ENCODE measurements around the gene KIF3B. TPM values are rescaled to one million over a fixed set of nuclear protein-coding genes. Genes with fewer than 3 reads are reported as not detected.
A peak's percentile ranks its signal among the peaks of the same experiment; 100 is the strongest.

The KIF3B gene
- total and polyA plus RNA-seq, 2 of the 13 experiments (the other 11 are each of a cell fraction or from before 2014, with no cell fraction given): 23.6 to 28.8 TPM

- TF ChIP-seq ATF4 (CRISPR knock-in tag; IDR thresholded peaks at IDR 0.05): peak in 1 of 2 experiments; percentile 0; a peak in 1 of 4 replicates
- no peak; the same call in 1 of the 2 replicates for TF ChIP-seq MED13 (CRISPR knock-in tag; IDR thresholded peaks at IDR 0.05)
- no peak for TF ChIP-seq ZNF703 (CRISPR knock-in tag; IDR thresholded peaks at IDR 0.05; ENCODE audit: borderline replicate concordance)
- TF ChIP-seq NCOA1 (CRISPR knock-in tag; IDR thresholded peaks at IDR 0.05): no peak
- peak; percentile 78 for TF ChIP-seq THRA (CRISPR knock-in tag; IDR thresholded peaks at IDR 0.05; ENCODE audit: borderline replicate concordance)
- no peak for TF ChIP-seq ZNF382 (CRISPR knock-in tag; IDR thresholded peaks at IDR 0.05; ENCODE audit: borderline replicate concordance)
- TF ChIP-seq FUBP1 (CRISPR knock-in tag; IDR thresholded peaks at IDR 0.05; ENCODE audit: borderline replicate concordance): no peak
- peak; percentile 80 for TF ChIP-seq GABPA (IDR thresholded peaks at IDR 0.05; ENCODE audit: low read depth, low read length)
- peak; percentile 93 for TF ChIP-seq GABPA (CRISPR knock-in tag; IDR thresholded peaks at IDR 0.05; ENCODE audit: low read depth)
- TF ChIP-seq ZNF644 (CRISPR knock-in tag; IDR thresholded peaks at IDR 0.05; ENCODE audit: low read depth): no peak
- 0 out of 2 replicates have a peak, but pooled peaks have one; percentile 28 for TF ChIP-seq ZNF484 (CRISPR knock-in tag; IDR thresholded peaks at IDR 0.05; ENCODE audit: borderline replicate concordance, low read depth)
- peak; percentile 99 for TF ChIP-seq ELF3 (CRISPR knock-in tag; IDR thresholded peaks at IDR 0.05)
- TF ChIP-seq ZNF362 (CRISPR knock-in tag; IDR thresholded peaks at IDR 0.05; ENCODE audit: borderline replicate concordance): peak; percentile 52
- no peak for TF ChIP-seq TFE3 (CRISPR knock-in tag; IDR thresholded peaks at IDR 0.05)
- TF ChIP-seq ZNF101 (CRISPR knock-in tag; IDR thresholded peaks at IDR 0.05; ENCODE audit: borderline replicate concordance, low read depth): no peak
- no peak; the same call in 1 of the 2 replicates for TF ChIP-seq ZNF225 (CRISPR knock-in tag; IDR thresholded peaks at IDR 0.05)
- TF ChIP-seq ZXDC (CRISPR knock-in tag; IDR thresholded peaks at IDR 0.05): no peak; the same call in 1 of the 2 replicates
- peak; percentile 70; the same call in 1 of the 2 replicates for TF ChIP-seq ISL2 (CRISPR knock-in tag; IDR thresholded peaks at IDR 0.05)
Observed at GRCh38 chr20:32277361-32278198, at the start of gene KIF3B (continued).
